ENCODE data around the gene ZNF280C. TPM values are rescaled to one million over a fixed set of nuclear protein-coding genes. Genes with fewer than 3 reads are reported as not detected.

ZNF280C gene
- total RNA-seq, 1 experiment from 2014 or later: 22.0 TPM

GRCh38 chrX:130299279-130300009, 30.7 kb upstream of the ZNF280C start:
- no peak for DNase-seq (ENCODE audit: low spot score)
- Histone ChIP-seq H3K9me3 (ENCODE audit: low read depth, low read length, poor library complexity, severe bottlenecking) (no peaks in the 10 kb centered on the region), H3K27ac (ENCODE audit: low read depth, low read length, poor library complexity, severe bottlenecking) (no peak overlapping the region), H3K4me1 (ENCODE audit: insufficient read depth, low read length, poor library complexity, severe bottlenecking) (peaks cover 7% of the 10 kb centered on the region), H3K4me3 (ENCODE audit: low read depth, low read length, poor library complexity, severe bottlenecking) (no peak overlapping the region), H3K36me3 (ENCODE audit: insufficient read depth, low read length, poor library complexity, severe bottlenecking) (no peaks in the 10 kb centered on the region), H3K27me3 (replicated peaks; ENCODE audit: insufficient read depth, low read depth, low read length, poor library complexity) (no peaks in the 10 kb centered on the region)
- intact Hi-C loops (cut with micrococcal nuclease; ENCODE audit: unreplicated experiment): no loop called here
- BruUV-seq (replicated peaks): no TSS peak
- no peak for TF ChIP-seq EZH2 (IDR thresholded peaks at IDR 0.05; ENCODE audit: borderline replicate concordance, low read depth, low read length, poor library complexity, severe bottlenecking)
- TF ChIP-seq, protein P1, sequence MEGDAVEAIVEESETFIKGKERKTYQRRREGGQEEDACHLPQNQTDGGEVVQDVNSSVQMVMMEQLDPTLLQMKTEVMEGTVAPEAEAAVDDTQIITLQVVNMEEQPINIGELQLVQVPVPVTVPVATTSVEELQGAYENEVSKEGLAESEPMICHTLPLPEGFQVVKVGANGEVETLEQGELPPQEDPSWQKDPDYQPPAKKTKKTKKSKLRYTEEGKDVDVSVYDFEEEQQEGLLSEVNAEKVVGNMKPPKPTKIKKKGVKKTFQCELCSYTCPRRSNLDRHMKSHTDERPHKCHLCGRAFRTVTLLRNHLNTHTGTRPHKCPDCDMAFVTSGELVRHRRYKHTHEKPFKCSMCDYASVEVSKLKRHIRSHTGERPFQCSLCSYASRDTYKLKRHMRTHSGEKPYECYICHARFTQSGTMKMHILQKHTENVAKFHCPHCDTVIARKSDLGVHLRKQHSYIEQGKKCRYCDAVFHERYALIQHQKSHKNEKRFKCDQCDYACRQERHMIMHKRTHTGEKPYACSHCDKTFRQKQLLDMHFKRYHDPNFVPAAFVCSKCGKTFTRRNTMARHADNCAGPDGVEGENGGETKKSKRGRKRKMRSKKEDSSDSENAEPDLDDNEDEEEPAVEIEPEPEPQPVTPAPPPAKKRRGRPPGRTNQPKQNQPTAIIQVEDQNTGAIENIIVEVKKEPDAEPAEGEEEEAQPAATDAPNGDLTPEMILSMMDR (conservative IDR thresholded peaks at IDR 0.05; ENCODE audit: low read depth, low read length): no peak
- ChIA-PET CTCF (interaction anchor here (0.6 kb wide), 1 partner anchor 239 kb away, joined by 3 read pairs; no protein-coding TSS in a partner anchor), POLR2A (ENCODE audit: low non-redundant PET) (no interaction called here)

DNA sequence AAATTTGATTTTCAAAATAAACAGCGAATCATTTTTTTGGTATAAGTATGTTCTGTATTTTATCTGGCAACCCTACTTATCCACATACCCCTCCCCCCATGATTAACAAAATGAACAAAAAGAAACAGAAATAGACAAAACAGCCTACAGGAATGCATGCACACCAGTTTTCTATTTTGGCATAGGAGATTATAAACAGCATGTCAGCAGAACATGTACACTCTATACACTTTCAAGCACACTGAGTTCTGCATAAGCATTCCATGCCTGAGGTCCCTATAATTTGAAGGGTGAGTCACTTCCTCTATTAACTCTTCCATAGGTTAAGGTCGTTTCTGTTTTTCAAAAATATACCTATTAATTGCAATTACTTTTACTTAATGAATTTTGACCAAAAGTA, 28.0 kb upstream of the ZNF280C start:
- POLR2A ChIA-PET (ENCODE audit: low non-redundant PET): no interaction called here
- Histone ChIP-seq H3K27me3 (replicated peaks; ENCODE audit: insufficient read depth, low read depth, low read length, poor library complexity) (no peaks in the 10 kb centered on the region), H3K4me1 (ENCODE audit: insufficient read depth, low read length, poor library complexity, severe bottlenecking) (peaks cover 7% of the 10 kb centered on the region), H3K36me3 (ENCODE audit: insufficient read depth, low read length, poor library complexity, severe bottlenecking) (no peaks in the 10 kb centered on the region), H3K27ac (ENCODE audit: low read depth, low read length, poor library complexity, severe bottlenecking) (no peak overlapping the region), H3K4me3 (ENCODE audit: low read depth, low read length, poor library complexity, severe bottlenecking) (no peak overlapping the region), H3K9me3 (ENCODE audit: low read depth, low read length, poor library complexity, severe bottlenecking) (no peaks in the 10 kb centered on the region)
- intact Hi-C loops (cut with micrococcal nuclease; ENCODE audit: unreplicated experiment): no loop called here
- peak; percentile 56 for DNase-seq (ENCODE audit: low spot score)
- CTCF ChIA-PET: no interaction called here
- no TSS peak for BruUV-seq (replicated peaks)
- TF ChIP-seq, protein P1 (conservative IDR thresholded peaks at IDR 0.05; ENCODE audit: low read depth, low read length): no peak
- TF ChIP-seq EZH2 (IDR thresholded peaks at IDR 0.05; ENCODE audit: borderline replicate concordance, low read depth, low read length, poor library complexity, severe bottlenecking): no peak

DNA sequence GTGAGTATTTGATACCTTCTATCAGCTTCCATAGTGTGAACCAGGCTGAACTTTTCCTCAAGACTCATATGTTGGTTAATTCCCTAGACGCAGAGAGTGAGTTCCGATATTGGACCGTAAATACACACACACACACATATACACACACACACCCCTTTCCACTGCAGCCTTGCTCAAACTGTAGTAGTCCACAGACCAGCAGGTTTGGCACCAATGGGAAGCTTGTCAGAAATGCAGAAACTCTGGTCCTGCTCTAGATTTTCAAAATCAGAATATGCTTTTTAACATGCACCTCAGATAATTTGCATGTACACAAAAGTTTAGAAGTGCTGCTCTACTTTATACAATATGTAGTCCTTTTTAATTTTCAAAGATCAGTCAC, 27.6 kb upstream of the ZNF280C start:
- no peak overlapping the region for H3K27ac ChIP-seq (ENCODE audit: low read depth, low read length, poor library complexity, severe bottlenecking)
- no peaks in the 10 kb centered on the region for H3K9me3 ChIP-seq (ENCODE audit: low read depth, low read length, poor library complexity, severe bottlenecking)
- H3K4me1 ChIP-seq (ENCODE audit: insufficient read depth, low read length, poor library complexity, severe bottlenecking): peaks cover 7% of the 10 kb centered on the region
- no peak for TF ChIP-seq EZH2 (IDR thresholded peaks at IDR 0.05; ENCODE audit: borderline replicate concordance, low read depth, low read length, poor library complexity, severe bottlenecking)
- TF ChIP-seq, protein P1 (conservative IDR thresholded peaks at IDR 0.05; ENCODE audit: low read depth, low read length): no peak
- no TSS peak for BruUV-seq (replicated peaks)
- H3K36me3 ChIP-seq (ENCODE audit: insufficient read depth, low read length, poor library complexity, severe bottlenecking): no peaks in the 10 kb centered on the region
- no peak overlapping the region for H3K4me3 ChIP-seq (ENCODE audit: low read depth, low read length, poor library complexity, severe bottlenecking)
- CTCF ChIA-PET: no interaction called here
- intact Hi-C loops (cut with micrococcal nuclease; ENCODE audit: unreplicated experiment): no loop called here
- no peaks in the 10 kb centered on the region for H3K27me3 ChIP-seq (replicated peaks; ENCODE audit: insufficient read depth, low read depth, low read length, poor library complexity)
- POLR2A ChIA-PET (ENCODE audit: low non-redundant PET): no interaction called here
- DNase-seq (ENCODE audit: low spot score): no peak
